Calu3 (cell line): Measurements from ENCODE around the gene GPR153. TPM values are rescaled to one million over a fixed set of nuclear protein-coding genes. Genes with fewer than 3 reads are reported as not detected.
A peak's percentile ranks its signal among the peaks of the same experiment; 100 is the strongest.
"Not testable (repeated sequence)": the region's sequence is repeated elsewhere in the genome, so short reads cannot be mapped to it uniquely, and the experiment has no call there.

Experiments
- BruUV-seq: library from RNA; stranded (reverse); fragments of 400-500 nt; replicated peaks from 2 replicates; lab custom pipeline; 2021; lab: Mats Ljungman, UMichigan
- CTCF ChIA-PET: fragments of 300-600 bp; sonication (Branson Sonifier 250); formaldehyde crosslinking; loops from one replicate; lab custom pipeline; 2022; ENCODE audit warnings: antibody characterized with exemption; lab: Charles Lee
- DNase-seq: peaks from one replicate; pipeline ENCODE4 v3.0.0; 2022
- H3K27ac Mint-ChIP-seq: one replicate; pipeline ENCODE4 v1.8.0; 2022; ENCODE audit warnings: mixed read lengths; ENCODE audit not compliant: unreplicated experiment
- H3K27me3 Mint-ChIP-seq: one replicate; pipeline ENCODE4 v1.8.0; 2022; ENCODE audit warnings: mixed read lengths; ENCODE audit not compliant: unreplicated experiment
- H3K36me3 Mint-ChIP-seq: one replicate; pipeline ENCODE4 v1.8.0; 2022; ENCODE audit warnings: mild to moderate bottlenecking, moderate library complexity, mixed read lengths; ENCODE audit not compliant: insufficient read depth, unreplicated experiment
- H3K4me1 Mint-ChIP-seq: one replicate; pipeline ENCODE4 v1.8.0; 2022; ENCODE audit warnings: mild to moderate bottlenecking, low read depth, mixed read lengths; ENCODE audit not compliant: unreplicated experiment
- H3K4me3 Mint-ChIP-seq: one replicate; pipeline ENCODE4 v1.8.0; 2022; ENCODE audit warnings: mild to moderate bottlenecking, low read depth, moderate library complexity, mixed read lengths; ENCODE audit not compliant: unreplicated experiment
- H3K9me3 Mint-ChIP-seq: one replicate; pipeline ENCODE4 v1.8.0; 2022; ENCODE audit warnings: low read depth, mixed read lengths; ENCODE audit not compliant: unreplicated experiment
- CTCF ChIP-seq: fragments of 200-600 bp; IDR thresholded peaks from one replicate; pipeline ENCODE4 v1.8.0; 2022; ENCODE audit warnings: antibody characterized with exemption; ENCODE audit not compliant: unreplicated experiment
- intact Hi-C: fragments of 100-400 bp; cut with micrococcal nuclease; formaldehyde crosslinking; loops from one replicate; pipeline ENCODE4 v1.10.0; 2022; ENCODE audit not compliant: unreplicated experiment
- total RNA-seq: library from RNA; stranded (reverse); gene quantifications from 2 replicates; pipeline ENCODE4 v1.2.3, GENCODE V29; 2022

The GPR153 gene
- total RNA-seq, 1 experiment from 2014 or later: 3.7 TPM

GRCh38 chr1:6222636-6223035, 38.3 kb downstream of the GPR153 start:
- peaks cover 61% of the 10 kb centered on the region for H3K4me1 Mint-ChIP-seq
- TF ChIP-seq CTCF: no peak
- DNase-seq: no peak
- H3K27ac Mint-ChIP-seq: peak overlapping the region; percentile 39
- no peak overlapping the region for H3K4me3 Mint-ChIP-seq
- CTCF ChIA-PET: no interaction called here
- intact Hi-C loops: no loop called here
- no peaks in the 10 kb centered on the region for H3K27me3 Mint-ChIP-seq
- H3K9me3 Mint-ChIP-seq: no peaks in the 10 kb centered on the region
- peaks cover 83% of the 10 kb centered on the region for H3K36me3 Mint-ChIP-seq
- no TSS peak for BruUV-seq

- intact Hi-C loops: no loop called here
- Mint-ChIP-seq H3K36me3 (peaks cover 89% of the 10 kb centered on the region), H3K27ac (peak overlapping the region; percentile 83), H3K9me3 (no peaks in the 10 kb centered on the region), H3K4me3 (no peak overlapping the region), H3K27me3 (no peaks in the 10 kb centered on the region), H3K4me1 (peaks cover 68% of the 10 kb centered on the region)
- no peak for TF ChIP-seq CTCF
- DNase-seq: no peak
- BruUV-seq: no TSS peak
- CTCF ChIA-PET: interaction anchor here (0.6 kb wide), 1 partner anchor 897 kb away, joined by 6 read pairs; no protein-coding TSS in a partner anchor
Measured at GRCh38 chr1:6221210-6221784, 39.6 kb downstream of the GPR153 start.

GRCh38 chr1:6220236-6220635, 40.7 kb downstream of the GPR153 start:
- Mint-ChIP-seq H3K27me3 (no peaks in the 10 kb centered on the region), H3K27ac (peak overlapping the region; percentile 83), H3K9me3 (no peaks in the 10 kb centered on the region), H3K4me1 (peaks cover 60% of the 10 kb centered on the region), H3K36me3 (peaks cover 86% of the 10 kb centered on the region), H3K4me3 (peak overlapping the region; percentile 28)
- no TSS peak for BruUV-seq
- CTCF ChIA-PET: interaction anchor here (0.9 to 1.0 kb wide), 2 partner anchors 10 to 15 kb away, joined by 3 to 14 read pairs; no protein-coding TSS in a partner anchor
- peak; percentile 78 for DNase-seq
- no peak for TF ChIP-seq CTCF
- intact Hi-C loops: no loop called here

- H3K4me1 Mint-ChIP-seq: peaks cover 54% of the 10 kb centered on the region
- H3K9me3 Mint-ChIP-seq, H3K27me3 Mint-ChIP-seq, intact Hi-C loops, BruUV-seq, DNase-seq: not testable (repeated sequence)
- peak overlapping the region; percentile 83 for H3K27ac Mint-ChIP-seq
- H3K36me3 Mint-ChIP-seq: peaks cover 86% of the 10 kb centered on the region
- H3K4me3 Mint-ChIP-seq: peak overlapping the region; percentile 28
- CTCF ChIA-PET: interaction anchor here (0.9 kb wide), 1 partner anchor 15 kb away, joined by 3 read pairs; no protein-coding TSS in a partner anchor
Measured at GRCh38 chr1:6219641-6220040, 41.3 kb downstream of the GPR153 start.
